Heart right ventricle (tissue), 16 donors: ENCODE data around the gene GPC2. TPM values are rescaled to one million over a fixed set of nuclear protein-coding genes. Genes with fewer than 3 reads are reported as not detected.
A peak's percentile ranks its signal among the peaks of the same experiment; 100 is the strongest.

Source experiments
- ATAC-seq, 8 donors: fragments of 200-7000 bp; cut with Tn5 transposase; one replicate each; pipeline ENCODE4 v1.9.1; 2020; ENCODE audit warnings: mild to moderate bottlenecking in 8 of 8, moderate library complexity in 8 of 8, moderate number of reproducible peaks in 1 of 8
- DNase-seq, 2 donors: peaks; one replicate each; pipeline ENCODE4 v3.0.0-alpha.2; 2020
- H3K27ac ChIP-seq, 10 donors: fragments of 200-600 bp; sonication (generic) in 2 of 10; one replicate each; pipeline versions ENCODE4 v1.5.0 to v1.8.0; 2020 to 2022; ENCODE audit warnings: mild to moderate bottlenecking in 3 of 10
- H3K27me3 ChIP-seq, 7 donors: fragments of 200-600 bp; one replicate each; pipeline ENCODE4 v1.8.0; 2021 to 2022; ENCODE audit warnings: mild to moderate bottlenecking in 2 of 7
- H3K36me3 ChIP-seq, 9 donors: fragments of 200-600 bp; sonication (generic) in 1 of 9; one replicate each; pipeline versions ENCODE4 v1.5.0 to v1.8.0; 2020 to 2022; ENCODE audit warnings: mild to moderate bottlenecking in 2 of 9
- H3K4me1 ChIP-seq, 9 donors: fragments of 200-600 bp; sonication (generic) in 1 of 9; one replicate each; pipeline versions ENCODE4 v1.5.0 to v1.8.0; 2020 to 2022; ENCODE audit warnings: mild to moderate bottlenecking in 4 of 9
- H3K4me3 ChIP-seq, 10 donors: fragments of 200-600 bp; sonication (generic) in 2 of 10; one replicate each; pipeline versions ENCODE4 v1.5.0 to v1.8.0; 2020 to 2022; ENCODE audit warnings: mild to moderate bottlenecking in 7 of 10, moderate library complexity in 2 of 10
- H3K9me3 ChIP-seq, 11 donors: fragments of 200-600 bp in 10 of 11; sonication (generic) in 2 of 11; one replicate each; pipeline versions ENCODE4 v1.5.0 to v1.8.0; 2013 to 2022; ENCODE audit warnings: mild to moderate bottlenecking in 2 of 11, control low read depth in 1 of 11, moderate library complexity in 1 of 11
- WGBS, 2 donors: extraction: QIAGEN DNeasy Blood & Tissue Kit; methylation state at CpG; one replicate each; pipeline ENCODE4 v1.1.7; 2013; ENCODE audit warnings: inconsistent platforms in 1 of 2; 5-methylcytosine and 5-hydroxymethylcytosine counted together
- intact Hi-C, 10 donors: fragments of 100-400 bp; cut with DNase I; formaldehyde crosslinking; loops; one replicate each; pipeline versions ENCODE4 v1.11.1 to v1.14.2; 2022
- microRNA-seq, 2 donors: library from miRNA; unstranded; fragments of <30 nt; microRNA quantifications; one replicate each; pipeline ENCODE4 v1.2.0, GENCODE V29; 2021
- polyA plus RNA-seq, 2 donors: library from polyadenylated mRNA; stranded (reverse); fragments of 200-250 nt; gene quantifications; one replicate each; pipeline ENCODE4 v1.2.3, GENCODE V29; 2013
- total RNA-seq, 10 donors: library from RNA; stranded (reverse); fragmentation: NEBNext Ultra II Directional in 3 of 10; extraction: Animal tissue kit (Norgen Biotek cat#: 25700) in 3 of 10; gene quantifications; one replicate each; pipeline versions ENCODE4 v1.2.1 to v1.2.4, GENCODE V29; 2021 to 2023
- TF ChIP-seq, protein P1 (sequence below), 9 donors: fragments of 200-600 bp; sonication (generic) in 2 of 9; IDR thresholded peaks; one replicate each; pipeline versions ENCODE4 v1.5.0 to v1.8.0; 2021 to 2022; ENCODE audit warnings: antibody characterized with exemption in 9 of 9, mild to moderate bottlenecking in 5 of 9, moderate library complexity in 1 of 9
- donor health status: Arrhythmogenic right ventricular cardiomyopathy.
- donor health status: ischemic (EF 13 %, LVEDD 7.1; RV severe dilation, severe dysfunction).
- donor health status: healthy with polysubstance abuse.
- donor health status: DM: no; HTN: yes; CAD: no.
- donor health status: DM: no; HTN: no; CAD: no.
- donor health status: ischemic (EF 25% LVEDD 6.9; RV normal size, moderate dysfunction).
- donor health status: ischemic (EF 25% LVEDD 5.7; RV mildly dilated, moderate dysfunction).
- donor health status: healthy.
- donor health status: DM: yes; HTN: yes; CAD: no.
- donor health status: Ischemic cardiomyopathy.
- donor health status: ischemic (EF 35%, LVEDD 5.7; RV mildly dilated, moderate dysfunction).
- donor health status: nonischemic (EF 11% LVEDD 7.7; RV severe dilation, severe dysfunction).
- donor health status: DM: yes; HTN: yes; CAD: no.
- donor health status: PGD.
- donor health status: ischemic (EF 29% LVEDD 5.4; RV normal size, mild dysfunction).
- donor health status: nonischemic (EF 23%, LVEDD 6.1; RV moderate dilation, normal function).

Gene GPC2
- total and polyA plus RNA-seq, 12 donors: 0.11 to 1.1 (median 0.51) TPM; not detected in 2

DNA sequence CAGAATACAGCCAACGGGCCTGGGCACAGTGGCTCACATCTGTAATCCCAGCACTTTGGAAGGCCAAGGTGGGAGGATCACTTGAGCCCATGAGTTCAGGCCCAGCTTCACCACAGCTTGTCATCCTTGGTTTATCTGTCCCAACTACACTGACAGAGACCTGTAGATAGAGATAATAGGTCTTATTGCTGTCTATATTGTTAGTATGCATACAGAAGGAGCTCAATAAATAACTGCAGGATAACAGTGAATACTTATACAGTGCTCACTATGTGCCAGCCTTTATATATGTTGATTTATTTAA lies 56.5 kb downstream of the GPC2 start:
- Histone ChIP-seq H3K36me3 (peaks cover 0 to 15% (median 0%) of the 10 kb centered on the region in 9 donors), H3K4me1 (peaks cover 5 to 35% (median 18%) of the 10 kb centered on the region in 9 donors), H3K9me3 (no peaks in the 10 kb centered on the region), H3K27ac (peak overlapping the region in 3 of 10 donors; percentile 91 to 94 (median 92)), H3K27me3 (no peaks in the 10 kb centered on the region), H3K4me3 (peak overlapping the region in 6 of 10 donors; percentile 63 to 86 (median 76))
- intact Hi-C loops: loop anchor here in 1 of 10 donors (10.0 kb wide), 1 partner anchor 206 kb away; the partner anchor contains the start of gene TRIM4
- TF ChIP-seq, protein P1, sequence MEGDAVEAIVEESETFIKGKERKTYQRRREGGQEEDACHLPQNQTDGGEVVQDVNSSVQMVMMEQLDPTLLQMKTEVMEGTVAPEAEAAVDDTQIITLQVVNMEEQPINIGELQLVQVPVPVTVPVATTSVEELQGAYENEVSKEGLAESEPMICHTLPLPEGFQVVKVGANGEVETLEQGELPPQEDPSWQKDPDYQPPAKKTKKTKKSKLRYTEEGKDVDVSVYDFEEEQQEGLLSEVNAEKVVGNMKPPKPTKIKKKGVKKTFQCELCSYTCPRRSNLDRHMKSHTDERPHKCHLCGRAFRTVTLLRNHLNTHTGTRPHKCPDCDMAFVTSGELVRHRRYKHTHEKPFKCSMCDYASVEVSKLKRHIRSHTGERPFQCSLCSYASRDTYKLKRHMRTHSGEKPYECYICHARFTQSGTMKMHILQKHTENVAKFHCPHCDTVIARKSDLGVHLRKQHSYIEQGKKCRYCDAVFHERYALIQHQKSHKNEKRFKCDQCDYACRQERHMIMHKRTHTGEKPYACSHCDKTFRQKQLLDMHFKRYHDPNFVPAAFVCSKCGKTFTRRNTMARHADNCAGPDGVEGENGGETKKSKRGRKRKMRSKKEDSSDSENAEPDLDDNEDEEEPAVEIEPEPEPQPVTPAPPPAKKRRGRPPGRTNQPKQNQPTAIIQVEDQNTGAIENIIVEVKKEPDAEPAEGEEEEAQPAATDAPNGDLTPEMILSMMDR (IDR thresholded peaks at IDR 0.05): no peak
- ATAC-seq: no peak
- no peak for DNase-seq
- 18 to 25% methylated on average over 1 of the region's 1 CpG for WGBS, 2 donors

- H3K27ac ChIP-seq: peak overlapping the region; percentile 83 to 94 (median 89)
- TF ChIP-seq, protein P1 (IDR thresholded peaks at IDR 0.05): no peak
- 17 to 20% methylated on average over 19 of the region's 19 CpGs for WGBS, 2 donors
- H3K4me1 ChIP-seq: peaks cover 5 to 30% (median 17%) of the 10 kb centered on the region in 9 donors
- H3K27me3 ChIP-seq: no peaks in the 10 kb centered on the region
- peak overlapping the region; percentile 51 to 86 (median 74) for H3K4me3 ChIP-seq
- ATAC-seq: peak; percentile 55 to 78 (median 74)
- intact Hi-C loops: loop anchor here in 4 of 10 donors (1.0 to 10.0 kb wide), 3 partner anchors 19 to 205 kb away; partner anchors contain the start of genes AP4M1 (in 3 of the 4), MCM7 (in 3 of the 4) and TRIM4 (in 1 of the 4)
- DNase-seq: peak; percentile 51 to 69
- peaks cover 0 to 18% (median 0%) of the 10 kb centered on the region in 9 donors for H3K36me3 ChIP-seq
- H3K9me3 ChIP-seq: no peaks in the 10 kb centered on the region
Measured at GRCh38 chr7:100119970-100120732, 57.0 kb downstream of the GPC2 start.

Small RNA genes within 50 kb of the gene (microRNA-seq; reads per million reads assigned to microRNA genes)
- gene MIR4658: 0 reads per million in 2 donors

Other genes starting within 250 kb of the GPC2 start
- under 1 TPM in 1 of 10 donors, not detected in 9; 0.44 TPM for gene GJC3, start 247.8 kb downstream of the GPC2 start, total RNA-seq
- under 1 TPM in 1 of 2 donors, not detected in 1; 0.29 TPM for gene GJC3, start 247.8 kb downstream of the GPC2 start, polyA plus RNA-seq
- gene AZGP1, start 201.3 kb downstream of the GPC2 start, total RNA-seq: 100 to 1,000 TPM in 4 of 10 donors, 10 to 100 TPM in 6; 37.8 to 335 (median 74.4) TPM
- 100 to 1,000 TPM; 148 to 183 TPM for gene AZGP1, start 201.3 kb downstream of the GPC2 start, polyA plus RNA-seq
- gene ZKSCAN1, start 161.8 kb downstream of the GPC2 start, total RNA-seq: 10 to 100 TPM; 37.4 to 68.9 (median 49.7) TPM
- gene ZKSCAN1, start 161.8 kb downstream of the GPC2 start, polyA plus RNA-seq: 10 to 100 TPM in 1 of 2 donors, 1 to 10 TPM in 1; 4.7 to 15.7 TPM
- gene ZSCAN21, start 127.6 kb downstream of the GPC2 start, total RNA-seq: 1 to 10 TPM; 5.4 to 10.0 (median 6.9) TPM
- gene ZSCAN21, start 127.6 kb downstream of the GPC2 start, polyA plus RNA-seq: 1 to 10 TPM; 5.8 to 8.3 TPM
- gene ZNF3, start 95.7 kb downstream of the GPC2 start, total RNA-seq: 10 to 100 TPM; 14.1 to 17.8 (median 15.3) TPM
- gene ZNF3, start 95.7 kb downstream of the GPC2 start, polyA plus RNA-seq: 10 to 100 TPM in 1 of 2 donors, 1 to 10 TPM in 1; 9.0 to 17.7 TPM
- 100 to 1,000 TPM; 106 to 130 (median 113) TPM for gene COPS6, start 88.4 kb downstream of the GPC2 start, total RNA-seq
- 100 to 1,000 TPM; 121 to 135 TPM for gene COPS6, start 88.4 kb downstream of the GPC2 start, polyA plus RNA-seq
- gene MCM7, start 76.0 kb downstream of the GPC2 start, total RNA-seq: 10 to 100 TPM; 11.6 to 30.4 (median 15.5) TPM
- 10 to 100 TPM; 22.7 to 25.1 TPM for gene MCM7, start 76.0 kb downstream of the GPC2 start, polyA plus RNA-seq
- 10 to 100 TPM in 9 of 10 donors, 1 to 10 TPM in 1; 8.4 to 14.4 (median 11.0) TPM for gene AP4M1, start 75.7 kb downstream of the GPC2 start, total RNA-seq
- 10 to 100 TPM; 15.9 to 20.6 TPM for gene AP4M1, start 75.7 kb downstream of the GPC2 start, polyA plus RNA-seq
- 10 to 100 TPM; 28.0 to 43.3 (median 31.0) TPM for gene TAF6, start 58.0 kb downstream of the GPC2 start, total RNA-seq
- gene TAF6, start 58.0 kb downstream of the GPC2 start, polyA plus RNA-seq: 10 to 100 TPM; 23.5 to 33.6 TPM
- 10 to 100 TPM in 1 of 10 donors, 1 to 10 TPM in 9; 4.9 to 10.8 (median 6.6) TPM for gene CNPY4, start 57.7 kb downstream of the GPC2 start, total RNA-seq
- 10 to 100 TPM; 11.7 to 13.7 TPM for gene CNPY4, start 57.7 kb downstream of the GPC2 start, polyA plus RNA-seq
- gene MBLAC1, start 50.4 kb downstream of the GPC2 start, total RNA-seq: 1 to 10 TPM; 1.2 to 3.5 (median 2.0) TPM
- gene MBLAC1, start 50.4 kb downstream of the GPC2 start, polyA plus RNA-seq: 1 to 10 TPM; 2.6 to 2.9 TPM
- 100 to 1,000 TPM in 1 of 10 donors, 10 to 100 TPM in 9; 72.3 to 102 (median 88.5) TPM for gene LAMTOR4, start 28.5 kb downstream of the GPC2 start, total RNA-seq
- 100 to 1,000 TPM; 147 to 210 TPM for gene LAMTOR4, start 28.5 kb downstream of the GPC2 start, polyA plus RNA-seq
- 10 to 100 TPM in 1 of 10 donors, 1 to 10 TPM in 9; 3.9 to 10.8 (median 7.6) TPM for gene TRAPPC14, start 18.7 kb downstream of the GPC2 start, total RNA-seq
- gene TRAPPC14, start 18.7 kb downstream of the GPC2 start, polyA plus RNA-seq: 10 to 100 TPM in 1 of 2 donors, 1 to 10 TPM in 1; 7.8 to 17.5 TPM
- 1 to 10 TPM in 9 of 10 donors, under 1 TPM in 1; 1.00 to 3.1 (median 1.5) TPM for gene GAL3ST4, start 8.8 kb downstream of the GPC2 start, total RNA-seq
- gene GAL3ST4, start 8.8 kb downstream of the GPC2 start, polyA plus RNA-seq: 1 to 10 TPM; 1.1 to 1.6 TPM
- 1 to 10 TPM in 3 of 10 donors, under 1 TPM in 6, not detected in 1; 0.32 to 1.5 (median 0.47) TPM for gene STAG3, start 537 bp upstream of the GPC2 start, total RNA-seq
- under 1 TPM; 0.13 to 0.66 TPM for gene STAG3, start 537 bp upstream of the GPC2 start, polyA plus RNA-seq
- 1 to 10 TPM in 1 of 10 donors, not detected in 9; 2.1 TPM for gene PVRIG, start 42.6 kb upstream of the GPC2 start, total RNA-seq
- under 1 TPM; 0.22 to 0.59 TPM for gene PVRIG, start 42.6 kb upstream of the GPC2 start, polyA plus RNA-seq
- not detected for gene SPDYE3, start 130.3 kb upstream of the GPC2 start, total RNA-seq
- gene SPDYE3, start 130.3 kb upstream of the GPC2 start, polyA plus RNA-seq: under 1 TPM; 0.04 to 0.15 TPM
- 10 to 100 TPM in 6 of 10 donors, 1 to 10 TPM in 4; 7.3 to 15.5 (median 10.5) TPM for gene PILRB, start 180.7 kb upstream of the GPC2 start, total RNA-seq
- 10 to 100 TPM; 14.5 to 69.1 TPM for gene PILRB, start 180.7 kb upstream of the GPC2 start, polyA plus RNA-seq
- gene PILRA, start 196.1 kb upstream of the GPC2 start, total RNA-seq: 10 to 100 TPM in 1 of 10 donors, 1 to 10 TPM in 9; 1.1 to 12.4 (median 2.5) TPM
- 1 to 10 TPM; 2.9 to 4.2 TPM for gene PILRA, start 196.1 kb upstream of the GPC2 start, polyA plus RNA-seq